HG03280 (cell line): ENCODE results near the gene MUC3A.
"Not testable (repeated sequence)": the region's sequence is repeated elsewhere in the genome, so short reads cannot be mapped to it uniquely, and the experiment has no call there.

Experiments
- ATAC-seq: cut with Tn5 transposase; IDR thresholded peaks from one replicate; pipeline ENCODE4 v1.9.1; 2021; ENCODE audit warnings: mild to moderate bottlenecking, moderate library complexity; ENCODE audit not compliant: unreplicated experiment

MUC3A gene

DNA sequence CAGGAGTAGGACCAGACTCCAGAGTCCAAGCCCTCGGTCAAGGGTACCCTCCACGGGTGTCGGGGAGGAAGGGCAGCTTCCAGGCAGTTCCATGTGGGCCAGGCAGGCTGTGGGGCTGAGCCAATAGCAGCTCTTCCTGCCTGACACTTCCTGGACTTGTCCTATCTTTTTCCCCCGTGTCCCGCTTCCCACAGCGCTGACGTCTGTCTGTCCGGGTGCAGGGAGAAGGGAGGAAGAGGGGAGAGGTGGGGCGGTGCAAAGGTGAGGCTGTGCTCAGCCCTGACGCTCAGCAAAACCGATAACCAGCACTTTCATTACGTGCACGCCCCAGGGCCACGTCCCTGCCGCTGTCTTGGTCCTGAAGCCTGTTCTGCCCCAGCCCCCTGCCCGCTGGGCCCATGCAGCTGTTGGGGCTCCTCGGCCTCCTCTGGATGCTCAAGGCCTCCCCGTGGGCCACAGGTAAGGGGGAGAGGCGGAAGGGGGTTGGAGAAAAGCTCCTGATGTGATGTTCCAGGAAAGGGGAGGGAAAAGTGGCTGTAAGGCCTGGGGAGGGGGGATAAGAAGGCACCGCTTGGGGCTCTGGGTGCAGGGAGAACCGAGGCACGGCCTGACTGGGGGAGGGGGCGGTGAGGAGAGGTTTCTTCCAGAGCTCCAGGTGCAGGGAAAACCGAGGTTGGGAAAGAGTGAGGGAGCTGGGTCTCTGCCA is at the start of gene MUC3A:
Gene MUC3A (plus strand): TSS at position 308 of the 706 bp plus-strand sequence. CDS start 91 bp downstream, at position 399.
- ATAC-seq = no peak

DNA sequence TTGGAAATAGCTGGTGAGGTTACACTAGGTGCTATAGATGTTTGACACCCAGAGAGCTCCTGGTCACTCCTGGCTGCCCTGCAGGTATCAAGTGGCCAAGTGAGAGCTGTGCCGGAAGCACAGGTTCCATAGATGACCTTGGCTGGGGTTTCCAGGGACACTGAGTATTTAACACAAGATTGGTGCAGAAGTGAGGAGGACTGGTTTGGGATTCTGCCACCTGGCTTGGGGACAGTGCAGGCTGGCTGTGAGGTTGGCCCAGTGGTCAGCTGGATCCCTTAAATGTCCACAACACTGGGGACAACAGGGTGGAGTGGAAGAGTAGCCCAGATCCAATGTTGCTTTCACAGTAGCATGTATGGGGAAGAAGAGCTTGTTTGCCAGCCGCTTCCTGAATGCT is 48.4 kb upstream of the MUC3A start:
- no peak for ATAC-seq

DNA sequence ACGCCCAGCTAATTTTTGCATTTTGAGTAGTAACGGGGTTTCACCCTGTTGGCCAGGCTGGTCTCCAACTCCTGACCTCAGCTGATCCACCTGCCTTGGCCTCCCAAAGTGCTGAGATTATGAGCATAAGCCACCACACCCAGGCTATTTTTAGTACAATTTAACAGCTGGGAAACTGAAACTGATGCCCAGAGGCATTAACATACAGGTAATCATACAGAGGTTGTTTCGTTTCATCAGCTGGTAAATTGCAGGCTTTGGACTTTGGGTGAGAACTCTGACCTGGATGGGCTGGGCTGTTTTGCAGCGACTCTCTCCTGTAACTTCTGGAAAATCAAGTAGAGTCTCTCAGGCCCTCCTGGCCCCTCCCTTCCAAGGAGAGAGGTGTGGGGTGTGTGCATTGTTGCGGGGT is 47.4 kb upstream of the MUC3A start:
- ATAC-seq = no peak

DNA sequence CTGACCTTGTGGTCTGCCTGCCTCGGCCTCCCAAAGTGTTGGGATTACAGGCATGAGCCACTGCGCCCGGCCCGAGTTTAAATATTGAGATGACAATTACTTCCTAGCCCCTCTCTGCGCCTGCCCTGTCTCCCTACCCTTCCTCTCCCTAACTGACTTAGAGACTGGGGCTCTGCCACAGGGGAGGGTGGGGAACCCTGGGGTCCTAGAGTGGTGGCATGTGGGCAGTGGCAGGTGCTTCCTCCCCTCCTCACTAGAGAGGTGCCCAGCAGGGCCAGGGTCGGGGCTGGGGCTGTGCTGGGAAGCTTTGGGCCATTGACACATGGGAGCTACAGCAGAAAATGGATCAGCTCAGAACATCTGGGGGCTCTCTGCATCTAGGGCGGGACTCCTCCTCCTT is 46.7 kb upstream of the MUC3A start:
- no peak for ATAC-seq

DNA sequence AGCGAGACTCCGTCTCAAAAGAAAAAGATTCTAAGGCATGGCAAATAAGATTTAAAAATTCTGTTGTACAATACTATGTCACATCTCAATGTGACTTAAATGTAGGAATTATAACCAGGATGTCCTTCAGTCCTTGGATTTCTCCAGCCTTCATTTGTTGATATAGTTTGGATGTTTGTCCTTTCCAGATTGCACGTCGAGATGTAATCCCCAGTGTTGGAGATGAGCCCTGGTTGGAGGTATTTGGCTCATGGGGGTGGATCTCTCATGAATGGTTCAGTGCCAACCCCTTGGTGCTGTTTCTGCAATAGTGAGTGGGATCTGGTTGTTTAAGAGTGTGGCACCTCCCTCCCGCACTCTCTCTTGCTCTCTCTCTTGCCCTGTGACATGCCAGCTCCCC is 40.8 kb upstream of the MUC3A start:
- ATAC-seq = no peak

DNA sequence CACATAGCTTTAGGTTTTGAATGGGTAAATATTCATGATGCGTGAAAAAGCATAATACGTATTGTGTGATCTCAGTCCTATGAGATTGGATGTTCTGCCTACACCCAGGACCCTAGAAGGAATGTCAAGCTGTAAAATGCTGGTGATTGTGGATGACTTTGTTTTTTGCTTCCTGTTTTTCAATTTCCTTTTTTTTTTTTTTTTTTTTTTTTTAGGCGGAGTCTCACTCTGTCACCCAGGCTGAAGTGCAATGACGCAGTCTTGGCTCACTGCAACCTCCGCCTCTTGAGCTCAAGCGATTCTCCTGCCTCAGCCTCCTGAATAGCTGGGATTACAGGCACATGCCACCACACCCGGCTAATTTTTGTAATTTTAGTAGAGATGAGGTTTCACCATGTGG is 38.9 kb upstream of the MUC3A start:
- ATAC-seq = not testable (repeated sequence)

DNA sequence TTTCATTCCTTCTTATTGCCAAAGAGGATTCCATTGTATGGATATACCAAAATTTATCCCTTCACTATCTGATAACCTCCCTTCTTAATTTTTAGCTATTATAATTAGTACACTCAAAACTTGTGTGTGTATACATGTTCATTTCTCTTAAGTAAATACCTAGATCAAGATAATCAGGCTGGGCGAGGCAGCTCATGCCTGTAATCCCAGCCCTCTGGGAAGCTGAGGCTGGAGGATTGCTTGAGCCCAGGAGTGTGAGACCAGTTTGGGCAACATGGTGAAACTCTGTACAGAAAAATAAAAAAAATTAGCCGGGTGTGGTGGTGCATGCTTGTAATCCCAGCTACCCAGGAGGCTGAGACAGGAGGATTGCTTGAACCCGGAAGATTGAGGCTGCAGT is 37.9 kb upstream of the MUC3A start:
- no peak for ATAC-seq

- ATAC-seq = no peak
Observed at GRCh38 chr7:100914208-100914878, 35.0 kb upstream of the MUC3A start.

- no peak for ATAC-seq
Observed at GRCh38 chr7:100914879-100915447, 34.4 kb upstream of the MUC3A start.

DNA sequence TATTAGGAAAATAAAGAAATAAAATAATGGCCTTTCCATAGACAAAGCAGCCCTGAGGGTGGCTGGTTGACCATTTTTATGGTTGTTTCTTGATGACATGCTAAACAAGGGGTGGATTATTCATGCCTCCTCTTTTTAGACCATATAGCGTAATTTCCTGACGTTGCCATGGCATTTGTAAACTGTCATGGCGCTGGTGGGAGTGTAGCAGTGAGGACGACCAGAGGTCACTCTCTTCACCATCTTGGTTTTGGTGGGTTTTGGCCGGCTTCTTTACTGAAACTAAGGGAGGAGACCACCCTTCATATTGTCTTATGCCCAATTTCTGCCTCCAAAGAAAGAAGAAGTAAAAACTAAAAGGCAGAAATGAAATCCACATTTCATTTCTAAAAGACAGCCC is 30.0 kb upstream of the MUC3A start:
- ATAC-seq = not testable (repeated sequence)

GRCh38 chr7:100919779-100920437 is 29.4 kb upstream of the MUC3A start:
- not testable (repeated sequence) for ATAC-seq

DNA sequence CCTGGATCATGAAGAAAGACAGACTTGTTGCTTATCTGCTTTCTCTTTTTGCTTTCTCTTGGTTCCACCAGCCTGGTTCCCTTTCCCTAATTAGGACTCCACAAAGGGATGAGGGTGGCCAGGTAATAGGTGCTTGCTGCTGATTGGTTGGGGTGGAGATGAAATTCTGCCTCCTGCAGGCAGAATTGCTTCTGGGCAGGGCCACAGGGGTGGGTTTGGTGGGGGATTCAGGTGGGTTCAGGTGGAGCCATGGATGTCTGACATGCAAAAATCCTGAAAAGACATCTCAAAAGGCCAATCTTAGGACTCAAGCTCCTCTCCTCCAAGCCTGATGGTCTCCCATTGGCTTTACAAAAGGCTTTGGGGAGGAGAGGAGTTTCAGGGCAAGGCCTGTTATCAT is 28.3 kb upstream of the MUC3A start:
- no peak for ATAC-seq

GRCh38 chr7:100923616-100924015 is 25.7 kb upstream of the MUC3A start:
- ATAC-seq = not testable (repeated sequence)

- no peak for ATAC-seq
Observed at GRCh38 chr7:100929808-100930174, 19.5 kb upstream of the MUC3A start.

DNA sequence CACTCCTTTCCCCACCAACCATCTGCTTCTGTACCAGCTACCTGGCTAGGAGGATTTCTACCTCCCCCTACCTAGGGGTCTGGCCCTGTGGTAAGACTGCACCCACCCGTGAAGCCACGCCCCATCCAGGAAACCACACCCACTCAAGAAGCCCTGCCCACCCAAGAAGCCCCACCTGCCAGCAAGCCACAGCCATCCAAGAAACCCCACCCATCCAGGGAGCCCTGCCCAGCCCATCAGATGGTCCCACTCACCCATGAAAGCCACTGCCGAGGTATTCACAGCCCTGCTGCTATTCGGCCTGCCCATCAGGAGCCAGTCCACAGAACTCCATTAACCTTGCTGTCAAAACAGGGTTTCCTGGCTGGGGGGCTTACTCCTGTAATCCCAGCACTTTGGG is 15.6 kb upstream of the MUC3A start:
- ATAC-seq = no peak

DNA sequence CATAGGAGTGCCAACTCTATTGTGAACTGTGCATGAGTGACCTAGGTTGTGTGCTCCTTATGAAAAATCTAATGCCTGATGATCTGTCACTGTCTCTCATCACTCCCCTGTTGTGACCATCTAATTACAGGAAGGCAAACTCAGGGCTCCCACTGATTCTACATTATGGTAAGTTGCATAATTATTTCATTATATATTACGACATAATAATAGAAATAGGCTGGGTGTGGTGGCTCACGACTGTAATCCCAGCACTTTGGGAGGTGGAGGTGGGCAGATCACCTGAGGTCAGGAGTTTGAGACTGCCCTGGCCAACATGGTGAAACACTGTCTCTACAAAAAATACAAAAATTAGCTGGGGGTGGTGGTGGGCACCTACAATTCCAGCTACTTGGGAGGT is 14.0 kb upstream of the MUC3A start:
- ATAC-seq = not testable (repeated sequence)

DNA sequence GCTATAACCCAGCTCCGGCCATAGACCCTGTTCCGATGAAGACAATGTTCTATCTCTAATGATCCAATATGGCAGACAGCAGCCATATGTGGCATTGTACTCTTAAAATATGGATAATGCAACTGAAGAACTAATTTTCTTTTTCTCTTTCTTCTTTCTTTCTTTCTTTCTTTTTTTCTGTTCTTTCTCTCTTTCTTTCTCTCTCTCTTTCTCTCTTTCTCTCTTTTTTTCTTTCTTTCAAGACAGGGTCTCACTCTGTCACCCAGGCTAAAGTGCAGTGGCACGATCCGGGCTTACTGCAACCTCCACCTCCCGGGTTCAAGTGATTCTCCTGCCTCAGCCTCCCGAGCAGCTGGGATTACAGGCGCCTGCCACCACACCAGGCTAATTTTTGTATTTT is 13.2 kb upstream of the MUC3A start:
- not testable (repeated sequence) for ATAC-seq

GRCh38 chr7:100942045-100942774 is 7.1 kb upstream of the MUC3A start:
- ATAC-seq = no peak

- no peak for ATAC-seq
Observed at GRCh38 chr7:100943693-100944092, 5.6 kb upstream of the MUC3A start.

DNA sequence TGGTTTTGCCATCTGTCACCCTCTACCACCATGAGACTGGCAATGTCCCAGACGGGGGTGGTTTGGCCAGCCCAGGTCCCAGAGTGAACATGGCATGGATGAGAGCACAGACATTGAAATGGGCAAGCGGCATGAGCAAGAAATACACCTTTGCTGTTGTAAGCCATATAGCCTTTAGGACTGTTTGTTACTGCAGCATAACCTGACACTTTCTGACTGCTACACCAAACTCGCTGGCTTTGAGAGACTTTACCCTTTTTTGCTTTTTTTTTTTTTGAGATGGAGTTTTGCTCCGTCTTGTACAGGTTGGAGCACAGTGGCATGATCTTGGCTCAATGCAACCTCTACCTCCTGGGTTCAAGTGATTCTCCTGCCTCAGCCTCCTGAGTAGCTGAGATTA is 5.2 kb upstream of the MUC3A start:
- no peak for ATAC-seq

DNA sequence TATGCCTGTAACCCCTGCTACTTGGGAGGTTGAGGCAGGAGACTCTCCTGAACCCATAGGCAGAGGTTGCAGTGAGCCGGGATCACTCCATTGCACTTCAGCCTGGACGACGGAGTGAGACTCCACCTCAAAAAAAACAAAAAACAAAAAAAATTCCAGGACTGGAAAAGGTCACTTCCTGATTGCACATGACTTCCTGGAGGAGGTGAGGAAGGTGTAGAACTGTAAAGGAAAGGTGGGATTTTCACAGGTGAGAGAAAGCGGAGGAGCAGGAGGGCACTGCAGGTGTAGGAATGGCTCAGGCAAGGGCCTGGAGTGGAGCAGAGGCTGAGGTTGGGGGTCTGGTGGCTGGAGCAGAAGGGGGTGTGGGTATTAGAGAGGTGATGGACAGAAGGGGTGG is 3.2 kb upstream of the MUC3A start:
- no peak for ATAC-seq
